SU-DHL-6 (cell line): ENCODE data around the gene MED27.

Source experiments
- EZH2phosphoT487 ChIP-seq: fragments of 200-600 bp; sonication (generic), shearing (Covaris generic); conservative IDR thresholded peaks from 2 replicates; pipeline ENCODE4 v1.6.1; 2018; ENCODE audit warnings: mild to moderate bottlenecking, antibody characterized with exemption, low read length, moderate library complexity, mixed read lengths
- TF ChIP-seq, protein P1 (sequence below): fragments of 200-600 bp; sonication (generic); IDR thresholded peaks from one replicate; pipeline ENCODE4 v1.5.1; 2017; ENCODE audit warnings: antibody characterized with exemption, mild to moderate bottlenecking, low read length, moderate library complexity; ENCODE audit not compliant: insufficient read depth, poor library complexity, severe bottlenecking

DNA sequence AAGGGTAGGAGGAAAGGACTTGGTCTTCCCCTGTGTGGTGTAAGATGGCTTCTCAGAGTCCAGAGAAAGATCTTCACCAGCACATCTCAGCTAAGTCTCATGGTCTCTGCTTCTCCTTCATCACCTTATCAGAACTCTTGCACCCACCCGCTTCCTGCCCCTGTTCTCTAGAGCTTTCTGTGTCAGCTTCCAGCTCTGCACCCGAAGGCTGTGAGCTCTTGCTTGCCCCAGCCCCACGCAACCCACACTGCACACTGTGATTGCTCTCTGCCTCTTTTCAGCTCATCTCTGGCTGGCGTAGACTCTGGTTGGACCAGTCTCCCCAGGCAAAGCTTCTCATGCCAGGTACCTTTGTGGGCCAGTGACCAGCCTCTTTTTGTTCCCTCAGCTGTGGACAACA is 246.6 kb downstream of the MED27 start:
- TF ChIP-seq, protein P1, sequence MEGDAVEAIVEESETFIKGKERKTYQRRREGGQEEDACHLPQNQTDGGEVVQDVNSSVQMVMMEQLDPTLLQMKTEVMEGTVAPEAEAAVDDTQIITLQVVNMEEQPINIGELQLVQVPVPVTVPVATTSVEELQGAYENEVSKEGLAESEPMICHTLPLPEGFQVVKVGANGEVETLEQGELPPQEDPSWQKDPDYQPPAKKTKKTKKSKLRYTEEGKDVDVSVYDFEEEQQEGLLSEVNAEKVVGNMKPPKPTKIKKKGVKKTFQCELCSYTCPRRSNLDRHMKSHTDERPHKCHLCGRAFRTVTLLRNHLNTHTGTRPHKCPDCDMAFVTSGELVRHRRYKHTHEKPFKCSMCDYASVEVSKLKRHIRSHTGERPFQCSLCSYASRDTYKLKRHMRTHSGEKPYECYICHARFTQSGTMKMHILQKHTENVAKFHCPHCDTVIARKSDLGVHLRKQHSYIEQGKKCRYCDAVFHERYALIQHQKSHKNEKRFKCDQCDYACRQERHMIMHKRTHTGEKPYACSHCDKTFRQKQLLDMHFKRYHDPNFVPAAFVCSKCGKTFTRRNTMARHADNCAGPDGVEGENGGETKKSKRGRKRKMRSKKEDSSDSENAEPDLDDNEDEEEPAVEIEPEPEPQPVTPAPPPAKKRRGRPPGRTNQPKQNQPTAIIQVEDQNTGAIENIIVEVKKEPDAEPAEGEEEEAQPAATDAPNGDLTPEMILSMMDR = no peak
- no peak for TF ChIP-seq EZH2phosphoT487
